Adipose tissue (tissue), 3 donors: Measurements from ENCODE around the gene ARHGEF37. TPM values are rescaled to one million over a fixed set of nuclear protein-coding genes. Genes with fewer than 3 reads are reported as not detected.
"Not testable (repeated sequence)": the region's sequence is repeated elsewhere in the genome, so short reads cannot be mapped to it uniquely, and the experiment has no call there.

Source experiments
- H3K27ac ChIP-seq: one replicate; pipeline ENCODE4 v1.5.1; 2013; ENCODE audit warnings: low read depth, low read length
- WGBS, 3 donors: extraction: QIAGEN DNeasy Blood & Tissue Kit; methylation state at CpG; one replicate each; pipeline ENCODE4 v1.1.7; 2013; 5-methylcytosine and 5-hydroxymethylcytosine counted together
- polyA plus RNA-seq, 3 donors: library from polyadenylated mRNA; stranded (reverse); fragments of 200-250 nt; gene quantifications; one replicate each; pipeline ENCODE4 v1.2.3, GENCODE V29; 2013
- donor health status: healthy with polysubstance abuse.
- donor health status: Bipolar disorder and iron deficiency.
- donor health status: healthy.

ARHGEF37 gene, protein sequence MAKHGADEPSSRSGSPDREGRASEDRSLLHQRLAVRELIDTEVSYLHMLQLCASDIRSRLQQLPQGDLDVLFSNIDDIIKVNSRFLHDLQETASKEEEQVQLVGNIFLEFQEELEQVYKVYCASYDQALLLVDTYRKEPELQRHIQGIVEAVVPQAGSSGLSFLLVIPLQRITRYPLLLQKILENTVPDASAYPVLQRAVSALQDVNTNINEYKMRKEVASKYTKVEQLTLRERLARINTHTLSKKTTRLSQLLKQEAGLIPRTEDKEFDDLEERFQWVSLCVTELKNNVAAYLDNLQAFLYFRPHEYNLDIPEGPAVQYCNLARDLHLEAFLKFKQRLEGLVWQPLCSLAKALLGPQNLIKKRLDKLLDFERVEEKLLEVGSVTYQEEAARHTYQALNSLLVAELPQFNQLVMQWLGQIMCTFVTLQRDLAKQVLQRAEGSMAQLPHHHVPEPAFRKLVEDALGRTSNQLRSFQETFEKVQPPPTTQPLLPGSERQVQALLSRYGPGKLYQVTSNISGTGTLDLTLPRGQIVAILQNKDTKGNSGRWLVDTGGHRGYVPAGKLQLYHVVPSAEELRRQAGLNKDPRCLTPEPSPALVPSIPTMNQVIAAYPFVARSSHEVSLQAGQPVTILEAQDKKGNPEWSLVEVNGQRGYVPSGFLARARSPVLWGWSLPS
- polyA plus RNA-seq: 1 to 10 TPM; 2.9 to 5.2 (median 4.4) TPM

DNA sequence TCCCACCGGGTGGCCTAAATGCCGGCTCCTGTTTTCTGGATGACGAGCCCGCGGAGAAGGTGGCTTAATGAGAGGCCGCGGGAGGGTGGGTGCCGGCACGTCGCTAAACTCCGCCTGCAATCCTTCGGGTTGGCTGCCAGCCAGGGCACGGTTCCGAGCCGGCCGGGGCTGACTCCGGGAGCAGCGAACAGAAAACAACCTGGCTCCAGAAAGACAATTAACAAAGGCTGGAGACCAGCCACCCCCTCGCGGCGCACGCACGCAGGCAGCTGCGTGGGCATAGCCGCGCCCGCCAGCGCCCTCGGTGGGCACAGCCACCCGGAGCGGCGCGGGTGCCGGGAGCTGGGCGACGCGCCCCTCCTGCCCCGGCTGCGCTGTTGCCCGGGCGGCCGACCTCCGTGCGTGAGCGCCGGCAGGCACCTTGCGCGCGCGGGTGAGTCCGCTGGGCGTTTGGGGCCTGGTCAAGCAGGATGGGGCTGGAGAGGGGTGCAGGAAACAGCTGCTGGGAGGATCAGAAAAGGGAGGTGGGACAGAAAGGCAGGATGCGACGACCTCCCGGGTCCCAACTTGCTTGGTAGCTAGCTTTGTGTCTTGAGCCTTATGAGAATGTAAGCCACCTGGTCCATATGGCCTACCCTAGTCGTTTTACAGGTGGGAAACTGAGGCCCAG lies at the start of gene ARHGEF37:
Gene ARHGEF37, plus strand, starts transcription at position 307 of the 670 bp plus-strand sequence. CDS start 16,272 bp downstream, outside the sequence.
- WGBS, 3 donors: 1 to 2% (median 1%) methylated on average over 47 to 56 of the region's 56 CpGs
- H3K27ac ChIP-seq: no peak within 1 kb of the TSS

DNA sequence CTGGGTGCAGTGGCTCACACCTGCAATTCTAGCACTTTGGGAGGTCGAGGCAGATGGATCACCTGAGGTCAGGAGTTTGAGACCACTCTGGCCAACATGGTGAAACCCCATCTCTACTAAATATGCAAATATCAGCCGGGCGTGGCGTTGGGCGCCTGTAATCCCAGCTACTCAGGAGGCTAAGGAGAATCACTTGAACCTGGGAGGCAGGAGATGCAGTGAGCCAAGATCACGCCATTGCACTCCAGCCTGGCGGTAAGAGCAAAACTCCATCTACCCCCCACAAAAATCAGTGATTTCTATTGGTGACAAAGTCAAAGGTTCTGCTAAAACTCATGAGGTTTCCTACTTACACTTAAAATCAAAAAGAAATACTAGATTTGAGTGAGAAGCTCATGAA lies 48.9 kb upstream of the ARHGEF37 start:
- H3K27ac ChIP-seq: no peak overlapping the region
- WGBS, 3 donors: 94 to 97% (median 95%) methylated on average over 7 of the region's 7 CpGs

DNA sequence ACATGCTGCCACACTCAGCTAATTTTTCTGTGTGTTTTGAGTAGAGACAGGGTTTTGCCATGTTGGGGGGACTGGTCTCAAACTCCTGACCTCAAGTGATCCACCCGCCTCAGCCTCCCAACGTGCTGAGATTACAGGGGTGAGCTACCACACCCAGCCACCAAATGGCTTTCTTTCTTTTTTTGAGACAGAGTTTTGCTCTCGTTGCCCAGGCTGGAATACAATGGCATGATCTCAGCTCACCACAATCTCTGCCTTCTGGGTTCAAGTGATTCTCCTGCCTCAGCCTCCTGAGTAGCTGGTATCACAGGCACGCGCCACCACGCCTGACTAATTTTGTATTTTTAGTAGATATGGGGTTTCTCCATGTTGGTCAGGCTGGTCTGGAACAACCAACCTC lies 45.5 kb upstream of the ARHGEF37 start:
- 83 to 88% (median 87%) methylated on average over 6 of the region's 6 CpGs for WGBS, 3 donors
- not testable (repeated sequence) for H3K27ac ChIP-seq

DNA sequence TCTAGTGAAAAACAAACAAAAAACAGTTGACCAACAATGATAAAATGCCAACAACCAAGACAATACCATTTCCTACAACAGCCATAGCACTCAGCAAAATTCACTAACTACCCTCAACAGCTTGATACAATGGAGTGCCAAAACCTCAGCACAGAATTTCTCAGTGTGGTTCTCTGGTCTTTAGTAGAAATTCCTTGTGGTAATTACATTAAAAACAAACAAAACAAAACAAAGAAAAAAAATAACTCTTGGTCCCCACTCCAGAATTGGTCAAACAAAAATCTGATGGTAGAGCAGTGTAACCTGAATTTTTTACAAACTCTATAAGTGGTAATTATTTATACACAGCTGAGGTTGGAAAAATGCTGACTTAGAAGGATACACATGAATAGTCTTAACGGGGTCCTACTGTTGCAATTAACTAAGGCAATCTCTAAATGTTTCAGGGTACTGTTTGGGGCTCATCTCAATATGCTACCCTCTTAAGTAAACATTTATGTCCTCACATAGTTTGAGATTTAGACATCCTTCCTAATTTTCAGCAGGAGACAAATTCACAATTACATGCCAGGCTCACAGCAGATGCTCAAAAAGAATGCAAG lies 43.8 kb upstream of the ARHGEF37 start:
- WGBS, 3 donors: 63 to 85% (median 84%) methylated on average over 1 of the region's 1 CpG
- no peak overlapping the region for H3K27ac ChIP-seq

DNA sequence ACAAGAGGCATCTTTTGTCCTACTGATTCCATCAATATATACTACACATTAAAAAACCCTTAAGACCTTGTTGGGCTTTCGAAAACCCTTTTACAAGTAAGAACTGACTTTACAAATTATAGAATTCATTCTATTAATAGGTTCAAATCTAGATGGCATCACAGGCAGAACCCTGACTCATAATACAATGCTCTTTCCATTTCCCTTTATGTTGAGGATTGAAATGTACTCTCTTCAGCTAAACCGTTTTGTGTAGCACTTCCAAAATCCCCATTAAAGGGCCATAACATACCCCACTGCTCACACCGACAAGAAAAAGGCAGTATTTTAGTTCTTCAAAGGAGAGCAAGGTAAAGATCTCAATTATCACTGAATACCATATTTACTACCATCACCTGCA lies 41.2 kb upstream of the ARHGEF37 start:
- no peak overlapping the region for H3K27ac ChIP-seq
- 61 to 75% (median 64%) methylated on average over 3 of the region's 3 CpGs for WGBS, 3 donors

DNA sequence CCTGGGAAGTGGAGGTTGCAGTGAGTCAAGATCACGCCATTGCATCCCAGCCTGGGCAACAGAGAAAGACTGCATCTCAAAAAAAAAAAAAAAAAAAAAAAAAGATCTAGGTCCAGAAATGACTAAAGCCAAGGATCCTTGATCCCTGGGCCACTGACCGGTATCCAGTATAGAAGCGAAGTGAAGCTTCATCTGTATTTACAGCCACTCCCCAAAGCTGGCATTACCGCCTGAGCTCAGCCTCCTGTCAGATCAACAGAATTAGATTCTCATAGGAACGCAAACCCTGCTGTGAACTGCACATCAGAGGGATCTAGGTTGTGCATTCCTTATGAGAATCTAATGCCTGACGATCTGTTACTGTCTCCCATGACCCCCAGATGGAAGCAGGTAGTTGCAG lies 39.4 kb upstream of the ARHGEF37 start:
- WGBS, 3 donors: 79 to 90% (median 89%) methylated on average over 6 of the region's 6 CpGs
- no peak overlapping the region for H3K27ac ChIP-seq

DNA sequence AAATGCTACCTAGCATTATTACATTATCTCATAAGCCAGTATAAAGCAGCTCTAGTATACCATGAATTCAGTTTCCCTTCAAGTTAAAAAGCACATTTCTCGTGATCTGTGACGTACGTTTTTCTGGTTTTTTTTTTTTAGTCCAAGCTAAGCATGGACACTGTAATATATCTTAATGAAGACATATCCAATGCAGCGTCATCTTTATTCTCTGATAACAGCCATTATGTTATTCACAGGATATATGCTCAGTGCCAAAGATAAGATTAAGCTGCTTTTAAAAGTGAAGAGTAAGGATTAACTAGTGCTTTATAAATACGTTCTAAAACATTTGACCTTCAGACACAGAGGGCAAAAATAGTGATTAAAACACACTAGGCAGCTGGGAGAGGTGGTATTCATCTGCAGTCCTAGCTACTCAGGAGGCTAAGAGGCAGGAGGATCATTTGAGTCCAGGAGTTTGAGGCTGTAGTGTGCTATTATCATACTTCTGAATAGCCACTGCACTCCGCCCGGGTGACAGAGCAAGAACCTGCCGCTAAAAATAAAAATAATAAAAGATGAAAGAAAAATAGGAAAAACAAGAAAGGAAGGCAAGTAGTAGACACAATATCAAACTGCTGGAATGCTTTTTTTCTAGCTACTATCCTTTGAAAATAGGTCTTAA lies 37.8 kb upstream of the ARHGEF37 start:
- 34 to 63% (median 62%) methylated on average over 8 of the region's 8 CpGs for WGBS, 3 donors
- H3K27ac ChIP-seq: peak overlapping the region; percentile 26

DNA sequence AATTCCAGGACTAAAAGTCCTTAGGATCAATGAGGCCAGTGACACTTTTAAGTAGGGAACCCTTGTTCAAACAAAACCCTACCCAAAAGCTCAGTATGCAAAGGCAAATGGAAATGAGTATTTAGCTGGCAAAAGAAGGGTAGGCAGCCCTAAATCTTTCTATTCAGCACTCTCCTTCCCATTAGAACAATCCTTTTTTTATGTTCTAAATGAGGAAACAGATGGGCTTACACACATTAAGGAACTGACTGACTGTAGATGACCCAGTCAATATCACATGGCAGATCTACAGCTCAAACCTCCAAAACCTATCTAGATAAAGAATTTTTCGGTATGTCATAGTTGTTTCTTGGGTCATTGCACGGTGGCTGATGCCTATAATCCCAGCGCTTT lies 37.3 kb upstream of the ARHGEF37 start:
- no peak overlapping the region for H3K27ac ChIP-seq
- 50 to 57% (median 53%) methylated on average over 3 of the region's 3 CpGs for WGBS, 3 donors

DNA sequence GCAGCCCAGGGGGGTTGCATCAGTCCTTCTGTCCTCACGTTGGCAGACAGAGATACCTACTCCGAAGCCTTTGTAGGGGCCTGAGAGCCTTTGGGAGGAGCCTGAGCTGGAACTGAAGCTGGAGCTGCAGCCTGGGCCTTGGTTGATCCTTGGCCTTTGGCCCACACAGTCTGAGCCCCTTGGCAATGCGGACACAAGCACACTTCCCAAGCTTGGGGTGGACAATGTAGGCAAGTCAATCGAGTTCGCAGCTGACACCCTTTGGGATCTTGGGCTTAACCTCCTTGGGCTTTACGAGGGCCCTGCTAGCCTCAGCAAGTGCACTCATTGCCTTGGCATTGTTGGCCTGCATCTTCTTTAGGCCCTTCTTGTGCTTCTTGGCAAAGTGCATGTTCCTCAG lies 36.0 kb upstream of the ARHGEF37 start:
- H3K27ac ChIP-seq: no peak overlapping the region
- 81 to 85% (median 81%) methylated on average over 6 of the region's 6 CpGs for WGBS, 3 donors

DNA sequence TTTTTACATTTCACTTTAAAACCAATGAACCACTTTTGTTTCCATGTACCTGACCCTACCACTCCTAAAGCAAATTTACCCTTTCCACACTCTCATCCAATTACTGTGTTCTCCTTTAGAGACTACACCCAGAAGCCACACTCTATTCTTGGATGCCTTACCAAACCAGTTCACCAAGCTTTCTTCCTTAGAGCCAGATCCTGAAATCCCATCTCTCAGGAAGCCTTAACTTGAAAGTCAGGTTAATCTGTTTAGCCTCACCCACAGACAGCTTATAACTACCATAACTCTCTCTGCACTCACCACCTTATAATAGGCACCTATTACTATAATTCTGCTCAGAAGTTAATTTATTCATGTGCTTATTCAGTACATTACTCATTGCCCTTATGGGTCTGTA lies 34.3 kb upstream of the ARHGEF37 start:
- H3K27ac ChIP-seq: no peak overlapping the region

DNA sequence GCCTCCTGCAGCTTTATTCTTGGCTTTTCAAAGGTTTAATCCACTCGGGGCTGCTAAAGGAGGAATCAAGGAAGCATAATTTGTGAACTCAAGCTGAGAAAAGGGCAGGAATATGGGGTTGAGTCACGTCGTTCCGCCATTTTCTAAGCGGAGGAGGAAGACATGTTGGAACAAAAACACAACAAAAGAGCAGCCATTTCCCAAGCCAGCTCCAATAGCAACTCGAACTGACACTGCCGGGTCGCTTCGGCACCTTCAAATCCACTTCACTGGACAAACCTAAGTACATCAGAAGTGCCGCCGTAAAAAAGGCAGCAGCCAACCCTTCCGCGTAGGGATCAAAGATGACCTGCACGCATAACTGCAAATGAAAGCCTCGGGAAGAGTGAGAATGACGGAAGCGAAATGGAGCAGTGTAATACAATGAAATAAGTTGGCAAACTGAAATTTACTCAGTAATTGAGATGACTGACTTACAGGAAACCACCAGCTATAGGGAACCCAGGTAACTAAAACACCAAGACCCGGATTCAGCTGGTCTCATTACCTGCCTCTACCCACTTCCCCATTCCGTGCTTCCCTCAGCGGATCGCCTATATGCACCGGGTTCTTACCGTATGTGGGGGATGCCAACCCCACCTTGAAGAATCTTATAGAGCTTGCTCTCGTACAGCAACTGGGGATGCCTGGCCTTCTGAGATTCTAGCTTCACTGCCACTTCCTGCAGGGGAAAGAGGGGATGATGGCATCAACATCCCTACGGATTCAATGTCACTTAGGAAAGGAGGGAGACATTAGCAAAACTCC lies 31.6 kb upstream of the ARHGEF37 start:
- peak overlapping the region; percentile 98 for H3K27ac ChIP-seq
- WGBS, 3 donors: 0 to 2% (median 1%) methylated on average over 25 of the region's 25 CpGs

DNA sequence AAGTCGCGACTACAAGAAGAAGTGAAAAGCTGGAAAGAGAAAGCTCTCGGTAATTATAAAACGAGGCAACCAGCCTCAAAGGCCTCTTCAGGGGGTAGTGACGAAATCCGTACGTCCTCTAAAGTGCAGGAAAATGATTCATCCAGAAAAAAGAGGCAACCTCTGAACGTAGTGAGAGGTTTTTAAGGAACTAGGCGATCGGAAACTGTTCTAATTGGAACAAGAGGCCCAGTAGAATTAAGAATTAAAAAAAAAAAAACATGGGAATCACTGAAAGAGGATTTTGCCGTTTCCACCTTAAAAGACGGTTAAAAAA lies 31.1 kb upstream of the ARHGEF37 start:
- 0% methylated on average over 12 of the region's 12 CpGs for WGBS, 3 donors

DNA sequence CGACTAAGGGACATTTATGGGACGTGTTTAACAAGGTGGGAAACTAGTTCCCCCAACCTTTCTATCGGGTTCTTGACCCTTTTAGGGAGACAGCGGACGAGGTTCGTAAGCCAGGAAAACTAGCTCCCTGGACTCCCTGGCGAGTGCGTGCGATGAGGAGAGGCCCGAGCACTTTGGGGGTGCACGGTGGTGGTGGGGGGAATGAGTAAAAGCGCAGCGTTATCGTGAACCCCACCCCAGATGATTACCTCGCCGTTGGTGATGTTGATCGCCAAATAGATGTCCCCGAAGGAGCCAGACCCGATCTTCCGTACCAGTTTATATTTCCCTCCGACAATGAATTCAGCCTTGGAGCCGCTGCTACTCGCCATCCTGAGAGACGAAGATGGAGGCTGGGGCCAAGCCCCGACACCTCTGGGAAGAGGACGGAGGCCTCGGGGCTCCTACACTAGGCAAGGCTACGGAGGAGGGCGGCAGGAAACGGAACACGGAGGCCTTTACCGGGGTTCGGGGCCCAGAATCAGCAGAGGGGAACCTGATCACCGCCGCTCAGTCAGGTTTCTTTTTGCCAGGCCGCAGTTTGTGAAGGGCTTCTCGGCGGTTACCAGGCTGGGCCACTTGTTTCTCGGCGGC lies 30.6 kb upstream of the ARHGEF37 start:
- 0 to 1% (median 0%) methylated on average over 40 of the region's 40 CpGs for WGBS, 3 donors
- peak overlapping the region; percentile 98 for H3K27ac ChIP-seq

More for the DNA sequence above, 31.1 kb upstream of the ARHGEF37 start:
- H3K27ac ChIP-seq: peak overlapping the region; percentile 98

DNA sequence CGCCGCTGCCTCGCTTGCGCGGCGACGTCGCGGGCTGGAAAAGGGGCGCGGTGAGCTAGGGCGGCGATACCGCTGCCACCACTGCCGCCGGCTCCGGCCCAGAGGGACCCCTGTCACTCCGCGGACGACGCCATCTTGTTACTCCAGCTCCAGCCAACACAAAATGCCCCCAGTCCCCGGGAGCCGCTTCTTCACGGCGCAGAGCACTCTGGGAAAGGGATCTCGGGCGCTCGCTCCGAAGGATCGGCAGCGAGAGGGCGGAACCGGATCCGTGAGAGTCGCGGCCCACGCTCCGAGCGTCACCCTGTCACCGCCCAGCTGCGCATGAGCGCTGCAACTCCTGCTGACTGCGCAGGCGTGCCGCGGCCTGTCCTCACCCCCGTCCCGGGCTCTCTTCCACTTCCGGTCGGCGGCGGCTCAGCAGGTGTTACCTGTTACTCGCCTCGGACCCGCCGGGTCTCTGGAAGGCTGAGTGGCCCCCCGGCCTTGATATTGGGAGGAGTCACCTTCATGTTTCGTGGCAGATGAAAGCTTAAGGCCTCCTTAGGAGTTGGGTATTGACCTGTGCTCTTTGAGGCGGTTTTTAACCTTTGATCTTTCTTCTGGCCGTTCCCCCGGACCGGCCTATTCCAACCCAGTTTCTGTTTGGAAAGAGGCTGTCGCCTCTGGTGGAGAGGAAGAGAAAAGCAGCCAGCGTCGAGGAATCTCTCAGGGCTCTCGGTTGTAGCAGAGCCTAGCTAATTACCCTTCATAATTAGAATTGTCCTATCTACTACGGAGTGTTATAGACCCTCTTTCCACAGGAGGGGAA lies 29.9 kb upstream of the ARHGEF37 start, which contains the start of gene CSNK1A1:
Gene CSNK1A1, minus strand, starts transcription at position 213 of the 811 bp plus-strand sequence. CDS start 475 bp downstream, outside the sequence.
- WGBS, 3 donors: 0 to 1% (median 0%) methylated on average over 64 to 67 of the region's 67 CpGs
- H3K27ac ChIP-seq: peak within 1 kb of the TSS; percentile 98

DNA sequence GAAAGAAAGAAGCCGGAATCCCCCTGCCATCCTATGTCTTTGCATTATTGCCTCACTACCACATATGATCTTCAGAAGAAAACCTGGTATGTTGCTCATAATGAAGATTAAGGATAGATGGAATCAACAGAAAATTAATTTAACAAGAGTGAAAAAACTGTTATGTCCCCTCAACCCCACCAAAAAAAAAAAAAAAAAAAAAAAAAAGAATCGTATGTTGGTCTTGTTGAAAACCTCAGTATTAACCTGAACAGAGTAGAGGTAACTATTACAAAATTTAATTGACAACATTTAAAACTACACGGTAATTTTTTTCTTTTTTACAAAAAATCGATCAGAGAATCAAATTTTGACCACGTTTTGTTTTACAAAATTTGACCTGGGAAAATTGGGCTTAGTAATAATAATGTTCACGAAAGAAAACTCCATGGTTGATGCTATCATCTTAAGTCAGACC lies 29.2 kb upstream of the ARHGEF37 start:
- H3K27ac ChIP-seq: peak overlapping the region; percentile 51
- WGBS, 3 donors: 21 to 32% (median 32%) methylated on average over 6 of the region's 6 CpGs

DNA sequence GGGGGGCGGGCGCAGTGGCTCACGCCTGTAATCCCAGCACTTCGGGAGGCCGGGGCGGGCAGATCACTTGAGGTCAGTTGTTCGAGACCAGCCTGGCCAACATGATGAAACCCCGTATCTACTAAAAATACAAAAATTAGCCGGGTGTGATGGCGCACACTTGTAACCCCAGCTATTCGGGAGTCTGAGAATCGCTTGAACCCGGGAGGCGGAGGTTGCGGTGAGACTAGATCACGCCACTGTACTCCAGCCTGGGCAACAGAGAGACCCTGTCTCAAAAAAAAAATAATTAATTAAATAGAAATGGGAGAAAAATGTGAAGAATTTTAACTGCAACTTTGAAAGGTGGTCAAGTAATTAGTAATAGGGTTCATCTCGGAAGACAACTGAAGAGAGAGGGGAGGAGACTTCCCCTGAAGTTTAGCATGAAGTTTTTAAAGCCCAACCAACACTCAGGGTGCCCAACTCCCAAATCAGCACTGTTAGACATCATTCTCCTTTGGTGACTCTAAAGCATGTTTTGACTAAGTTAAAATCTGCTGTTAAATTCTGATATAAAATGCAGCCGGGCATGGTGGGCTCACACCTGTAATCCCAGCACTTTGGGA lies 28.6 kb upstream of the ARHGEF37 start:
- WGBS, 3 donors: 92 to 94% (median 94%) methylated on average over 18 of the region's 18 CpGs
- no peak overlapping the region for H3K27ac ChIP-seq
